Mucosa of rectum (tissue), 2 donors: ENCODE measurements around the gene NPIPA3.
"Not testable (repeated sequence)": the region's sequence is repeated elsewhere in the genome, so short reads cannot be mapped to it uniquely, and the experiment has no call there.

Source experiments
- H3K27ac ChIP-seq, 2 donors: one replicate each; pipeline ENCODE4 v1.7.0; 2013; ENCODE audit warnings: inconsistent platforms in 2 of 2, low read depth in 2 of 2, low read length in 2 of 2
- H3K27me3 ChIP-seq, 2 donors: one replicate each; pipeline ENCODE4 v1.7.0; 2013; ENCODE audit warnings: low read length in 2 of 2; ENCODE audit not compliant: control insufficient read depth in 2 of 2, insufficient read depth in 2 of 2
- H3K36me3 ChIP-seq, 2 donors: one replicate each; pipeline ENCODE4 v1.7.0; 2013; ENCODE audit warnings: low read length in 2 of 2; ENCODE audit not compliant: control insufficient read depth in 2 of 2, insufficient read depth in 2 of 2
- H3K4me1 ChIP-seq, 2 donors: one replicate each; pipeline ENCODE4 v1.7.0; 2013; ENCODE audit warnings: low read length in 2 of 2, mild to moderate bottlenecking in 1 of 2; ENCODE audit not compliant: control insufficient read depth in 2 of 2, insufficient read depth in 2 of 2
- H3K4me3 ChIP-seq, 2 donors: one replicate each; pipeline ENCODE4 v1.7.0; 2013; ENCODE audit warnings: low read length in 2 of 2
- H3K9ac ChIP-seq, 2 donors: one replicate each; pipeline ENCODE4 v1.7.0; 2013; ENCODE audit warnings: low read length in 2 of 2, low read depth in 1 of 2, mild to moderate bottlenecking in 1 of 2
- H3K9me3 ChIP-seq, 2 donors: one replicate each; pipeline ENCODE4 v1.7.0; 2013; ENCODE audit warnings: low read length in 2 of 2; ENCODE audit not compliant: control insufficient read depth in 2 of 2
- donor health status: healthy.
- donor health status: Normal muscosa, but diverticular disease.

Gene NPIPA3

DNA sequence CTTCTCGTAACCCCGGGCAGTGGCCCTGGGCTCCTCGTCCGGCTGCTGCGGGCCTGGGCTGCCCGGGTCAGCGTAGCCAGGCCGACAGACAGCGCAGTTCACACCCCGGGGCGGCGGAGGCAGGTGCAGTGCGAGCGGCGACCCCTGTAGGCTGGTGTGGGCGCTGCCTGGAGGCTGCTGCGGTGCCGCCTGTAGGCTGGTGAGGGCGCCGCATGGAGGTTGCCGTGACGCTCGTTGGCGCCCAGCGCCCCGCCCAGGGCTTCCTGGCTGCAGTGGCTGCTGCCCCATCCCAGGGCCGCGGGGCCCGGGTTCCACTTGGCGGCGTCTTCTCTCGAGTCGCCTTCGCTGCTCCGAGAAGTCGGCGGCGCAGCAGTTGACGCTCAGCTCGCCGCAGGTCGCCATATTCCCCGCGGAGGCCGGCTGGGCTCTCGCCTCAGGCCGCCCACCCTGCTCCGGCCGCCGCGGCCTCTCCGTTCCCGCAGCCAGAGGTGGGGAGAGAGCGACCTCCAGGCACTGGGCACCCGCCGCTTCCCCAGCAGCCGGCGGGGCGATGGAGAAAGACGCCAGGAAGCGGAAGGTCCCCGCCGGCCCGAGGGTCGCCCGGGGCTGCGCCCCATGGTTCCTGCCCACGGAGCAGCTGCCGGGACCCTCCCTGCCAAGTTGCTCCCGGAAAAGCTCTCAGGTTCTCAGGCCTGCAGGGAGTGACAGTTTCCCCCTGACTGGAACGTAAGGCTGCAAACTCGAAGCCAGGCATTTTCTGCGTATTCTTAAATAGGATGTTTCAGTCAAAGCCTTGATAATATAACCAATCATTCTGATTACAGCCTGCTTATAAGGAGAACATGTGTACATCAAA is at the start of gene NPIPA3:
TSS of gene NPIPA3 (plus strand) at position 256 of the 856 bp plus-strand sequence. CDS start 5,533 bp downstream, outside the sequence.
- H3K4me3 ChIP-seq, H3K4me1 ChIP-seq, H3K27me3 ChIP-seq, H3K36me3 ChIP-seq, H3K27ac ChIP-seq, H3K9me3 ChIP-seq, H3K9ac ChIP-seq: not testable (repeated sequence)

DNA sequence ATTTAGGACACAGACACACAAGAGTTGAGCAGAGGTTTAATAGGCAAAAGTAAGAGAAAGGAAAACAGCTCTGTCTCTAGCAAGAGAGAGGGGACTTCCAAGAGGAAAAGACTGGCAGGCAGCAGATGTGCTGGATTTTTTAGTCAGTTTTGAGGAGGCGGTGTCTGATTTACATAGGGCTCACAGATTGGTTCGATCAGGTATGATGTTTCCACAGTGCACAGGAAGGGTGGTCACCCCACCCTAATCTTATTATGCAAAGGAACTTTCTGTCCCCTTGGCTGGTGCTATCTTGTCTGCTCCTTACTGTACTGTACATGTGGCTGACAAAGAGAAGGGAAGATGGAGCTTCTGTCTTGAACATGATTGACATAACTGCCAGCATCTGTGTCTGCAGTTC is 45.1 kb upstream of the NPIPA3 start:
- Histone ChIP-seq H3K27me3 (no peaks in the 10 kb centered on the region), H3K27ac (peak overlapping the region; percentile 72 to 87), H3K36me3 (peaks cover 22 to 38% of the 10 kb centered on the region in 2 donors), H3K4me3 (no peak overlapping the region), H3K4me1 (peaks cover 11 to 25% of the 10 kb centered on the region in 2 donors), H3K9ac (peak overlapping the region in 1 of 2 donors; percentile 40), H3K9me3 (no peaks in the 10 kb centered on the region)

DNA sequence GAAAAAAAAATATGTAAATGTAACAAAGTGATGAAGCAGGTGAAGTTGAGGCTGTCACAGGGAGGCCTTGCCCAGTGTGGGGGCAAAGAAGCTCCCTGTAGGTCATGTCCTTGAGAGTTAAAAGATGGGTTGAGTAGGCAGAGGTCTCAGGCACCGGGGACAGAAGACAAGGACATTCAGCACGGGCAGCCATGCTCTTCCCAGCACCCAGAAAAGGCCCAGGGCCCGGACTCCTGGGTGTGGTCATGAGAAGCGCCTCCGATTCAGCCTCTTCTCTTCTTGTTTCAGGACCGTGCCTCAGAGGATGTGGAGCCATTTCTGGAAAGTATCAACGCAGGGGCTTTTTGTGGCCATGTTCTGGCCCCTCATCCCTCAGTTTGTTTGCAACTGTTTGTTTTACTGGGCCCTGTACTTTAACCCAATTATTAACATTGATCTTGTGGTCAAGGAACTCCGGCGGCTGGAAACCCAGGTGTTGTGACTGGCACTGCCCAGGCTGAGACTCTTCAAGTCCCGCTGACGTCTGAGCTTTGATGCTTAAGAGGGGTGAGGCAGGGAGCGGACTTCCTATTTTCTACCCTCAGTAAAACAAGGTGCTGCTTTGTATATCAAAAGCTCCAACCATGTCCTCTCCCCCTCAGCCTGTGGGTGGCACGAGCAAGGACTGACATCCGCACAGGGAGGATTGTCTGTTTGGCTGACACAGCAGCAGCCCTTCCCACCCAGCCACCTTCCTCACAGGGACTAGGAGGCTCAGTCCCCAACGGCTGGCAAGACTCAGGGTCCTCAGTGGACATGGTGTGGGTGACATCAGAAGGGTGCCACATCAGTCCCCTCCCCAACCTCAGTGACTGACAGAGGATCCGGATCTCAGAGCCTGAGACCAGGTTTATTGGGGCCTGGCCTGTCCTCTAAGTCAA is 35.6 kb upstream of the NPIPA3 start:
- Histone ChIP-seq H3K9me3 (no peaks in the 10 kb centered on the region), H3K27me3 (no peaks in the 10 kb centered on the region), H3K27ac (peak overlapping the region; percentile 91 to 93), H3K4me1 (peaks cover 37 to 45% of the 10 kb centered on the region in 2 donors), H3K36me3 (peaks cover 33 to 39% of the 10 kb centered on the region in 2 donors), H3K4me3 (peak overlapping the region; percentile 12 to 37), H3K9ac (peak overlapping the region; percentile 47 to 60)

DNA sequence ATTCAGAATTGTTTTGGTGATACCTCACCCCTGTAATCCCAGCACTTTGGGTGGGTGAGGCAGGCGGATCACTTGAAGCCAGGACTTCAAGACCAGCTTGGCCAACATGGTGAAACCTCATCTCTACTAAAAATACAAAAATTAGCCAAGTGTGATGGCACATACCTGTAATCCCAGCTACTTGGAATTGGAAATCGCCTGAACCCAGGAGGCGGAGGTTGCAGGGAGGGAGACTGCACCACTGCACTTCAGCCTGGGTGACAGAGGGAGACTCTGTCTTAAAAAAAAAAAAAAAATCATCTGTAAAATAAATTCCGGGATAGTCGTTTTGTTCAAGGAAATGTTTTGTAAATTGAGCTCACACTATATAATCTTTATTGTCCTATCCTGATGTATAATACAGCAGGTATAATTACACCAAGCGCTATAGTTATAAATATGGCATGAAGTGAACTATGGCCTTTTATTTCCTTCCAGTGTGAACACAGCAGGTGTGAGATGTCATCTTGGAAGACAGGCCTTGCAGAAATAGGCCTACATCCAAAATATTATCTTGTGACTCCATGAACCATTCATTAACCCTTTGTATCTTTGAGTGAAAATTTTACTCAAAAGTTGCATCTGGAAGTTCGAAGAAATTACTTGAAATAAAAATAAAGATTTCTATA is 34.5 kb upstream of the NPIPA3 start:
- Histone ChIP-seq H3K27me3 (no peaks in the 10 kb centered on the region), H3K4me3 (peak overlapping the region in 1 of 2 donors; percentile 37), H3K9ac (peak overlapping the region; percentile 47 to 60)

DNA sequence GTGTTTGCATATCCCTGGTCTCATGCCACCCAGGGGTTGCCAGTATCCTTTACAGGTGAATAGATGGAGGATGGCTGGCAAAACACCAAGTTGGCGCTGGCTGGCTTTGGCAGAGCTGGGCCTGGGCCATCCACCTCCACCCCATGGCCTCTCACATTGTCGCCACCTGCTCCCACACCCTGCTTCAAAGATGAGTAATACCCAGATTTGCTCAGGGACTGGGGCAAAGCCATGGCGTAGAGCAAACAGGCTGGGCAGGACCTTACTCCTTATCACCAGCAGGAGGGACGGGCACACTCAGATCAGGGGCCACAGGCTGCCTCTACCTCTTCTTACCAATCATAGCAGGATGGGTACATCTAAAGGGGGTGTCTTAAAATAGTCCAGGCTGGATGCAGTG is 33.4 kb upstream of the NPIPA3 start:
- Histone ChIP-seq H3K36me3 (peaks cover 23 to 24% of the 10 kb centered on the region in 2 donors), H3K27ac (peak overlapping the region; percentile 78 to 93), H3K27me3 (no peaks in the 10 kb centered on the region)

More for the DNA sequence above, 34.5 kb upstream of the NPIPA3 start:
- Histone ChIP-seq H3K9me3 (no peaks in the 10 kb centered on the region), H3K4me1 (peaks cover 38 to 50% of the 10 kb centered on the region in 2 donors), H3K27ac (peak overlapping the region; percentile 91 to 93), H3K36me3 (peaks cover 28 to 34% of the 10 kb centered on the region in 2 donors)

DNA sequence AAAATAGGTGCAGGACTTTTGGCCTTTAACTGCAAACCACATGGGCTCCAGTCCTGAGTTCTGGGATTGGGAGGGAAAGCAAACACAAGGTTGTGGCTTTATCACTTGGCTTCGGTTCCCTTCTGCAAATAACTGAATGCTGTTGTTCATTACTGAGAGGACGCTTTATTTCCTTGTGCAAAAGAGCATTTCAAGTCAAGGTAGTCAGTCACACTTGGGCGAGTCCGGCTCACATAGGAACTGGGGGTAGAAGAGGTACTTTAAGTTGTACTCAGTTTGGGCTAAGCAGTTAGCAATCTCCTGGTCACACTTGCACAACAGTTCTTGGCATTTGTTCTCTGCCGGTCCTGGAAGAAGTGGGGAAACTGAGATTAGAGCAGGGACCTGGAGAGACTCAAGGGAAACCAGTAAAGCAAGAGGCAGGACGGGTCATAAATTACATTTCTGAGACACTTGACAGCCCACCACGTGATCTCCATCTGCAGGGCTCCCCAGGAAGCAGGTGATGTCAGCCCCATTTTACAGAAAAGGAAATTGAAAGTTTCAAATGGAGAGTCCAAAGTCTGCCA is 30.7 kb upstream of the NPIPA3 start:
- H3K27me3 ChIP-seq, result no peaks in the 10 kb centered on the region
- peaks cover 37 to 46% of the 10 kb centered on the region in 2 donors for H3K4me1 ChIP-seq
- peak overlapping the region in 1 of 2 donors; percentile 48 for H3K4me3 ChIP-seq
- H3K9ac ChIP-seq, result peak overlapping the region; percentile 45 to 65
- H3K27ac ChIP-seq, result peak overlapping the region; percentile 85 to 88
- H3K9me3 ChIP-seq, result no peaks in the 10 kb centered on the region
- H3K36me3 ChIP-seq, result peaks cover 8 to 11% of the 10 kb centered on the region in 2 donors

More for the DNA sequence above, 33.4 kb upstream of the NPIPA3 start:
- H3K9ac ChIP-seq, result no peak overlapping the region
- H3K4me1 ChIP-seq, result peaks cover 38 to 50% of the 10 kb centered on the region in 2 donors
- no peak overlapping the region for H3K4me3 ChIP-seq
- no peaks in the 10 kb centered on the region for H3K9me3 ChIP-seq

DNA sequence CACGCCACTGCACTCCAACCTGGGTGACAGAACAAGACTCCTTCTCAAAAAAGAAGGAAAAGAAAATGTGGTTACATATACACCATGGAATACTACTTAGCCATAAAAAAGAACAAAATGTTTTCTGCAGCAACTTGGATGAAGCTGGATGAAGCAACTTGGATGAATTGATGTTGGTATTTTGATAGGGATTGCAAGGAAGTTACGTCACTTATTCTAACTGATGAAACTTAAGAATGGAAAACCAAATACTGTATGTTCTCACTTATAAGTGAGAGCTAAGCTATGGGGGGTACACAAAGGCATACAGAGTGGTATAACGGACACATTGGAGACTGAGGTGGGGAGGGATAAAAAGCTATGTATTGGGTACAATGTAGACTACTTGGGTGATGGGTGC is 26.6 kb upstream of the NPIPA3 start:
- H3K9ac ChIP-seq, result no peak overlapping the region
- peaks cover 11 to 15% of the 10 kb centered on the region in 2 donors for H3K4me1 ChIP-seq
- H3K9me3 ChIP-seq, result no peaks in the 10 kb centered on the region
- no peak overlapping the region for H3K27ac ChIP-seq
- H3K4me3 ChIP-seq, result no peak overlapping the region
- H3K36me3 ChIP-seq, result peaks cover 10 to 13% of the 10 kb centered on the region in 2 donors
- no peaks in the 10 kb centered on the region for H3K27me3 ChIP-seq

DNA sequence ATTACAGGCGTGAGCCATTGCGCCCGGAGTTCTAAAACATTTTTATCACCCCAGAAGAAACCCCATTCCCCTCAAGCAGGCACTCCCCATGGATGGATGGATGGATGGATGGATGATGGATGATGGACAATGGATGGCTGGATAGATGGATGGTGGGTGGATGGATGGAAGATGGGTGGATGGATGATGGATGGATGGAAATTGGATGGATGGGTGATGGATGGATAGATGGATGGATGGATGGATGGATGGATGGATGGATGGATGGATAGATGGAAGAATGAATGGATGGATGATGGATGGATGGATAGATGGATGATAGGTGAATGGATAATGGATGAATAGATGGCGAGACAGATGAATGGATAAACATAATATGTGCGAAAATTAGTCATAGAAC is 25.6 kb upstream of the NPIPA3 start:
- Histone ChIP-seq H3K36me3 (peaks cover 10 to 13% of the 10 kb centered on the region in 2 donors), H3K4me3 (no peak overlapping the region), H3K27me3 (no peaks in the 10 kb centered on the region), H3K4me1 (peaks cover under 1 to 5% of the 10 kb centered on the region in 2 donors), H3K9ac (no peak overlapping the region), H3K9me3 (no peaks in the 10 kb centered on the region), H3K27ac (no peak overlapping the region)

DNA sequence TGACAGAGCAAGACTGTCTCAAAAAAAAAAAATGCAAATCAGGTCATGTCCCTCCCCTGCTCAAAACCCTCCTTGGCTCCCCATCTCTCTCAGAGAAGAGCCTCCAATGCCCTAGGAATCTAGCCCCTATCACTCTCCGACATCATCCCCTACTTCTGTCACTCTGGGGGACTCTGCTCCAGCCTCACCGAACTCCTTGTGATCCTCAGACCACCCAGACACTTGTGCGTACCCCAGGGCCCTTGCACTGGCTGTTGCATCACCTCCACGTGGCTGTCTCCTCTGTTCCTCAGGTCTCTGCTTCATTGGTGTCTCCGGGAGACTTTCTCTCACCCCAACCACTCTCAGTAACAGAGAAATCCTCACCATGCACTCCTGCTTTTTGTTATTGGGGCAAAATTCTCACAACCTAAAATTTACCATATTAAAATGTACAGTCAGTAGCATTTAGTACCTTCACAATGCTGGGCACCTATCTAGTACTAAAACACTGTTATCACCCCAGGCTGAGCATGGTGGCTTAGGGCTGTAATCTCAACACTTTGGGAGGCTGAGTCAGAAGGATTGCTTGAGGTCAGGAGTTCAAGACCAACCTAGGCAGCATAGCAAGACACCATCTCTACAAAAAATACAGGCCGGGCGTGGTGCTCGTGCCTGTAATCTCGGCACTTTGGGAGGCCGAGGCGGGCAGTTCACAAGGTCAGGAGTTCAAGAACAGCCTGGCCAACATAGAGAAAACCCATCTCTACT is 24.3 kb upstream of the NPIPA3 start:
- H3K4me3 ChIP-seq, result no peak overlapping the region
- no peaks in the 10 kb centered on the region for H3K4me1 ChIP-seq
- H3K36me3 ChIP-seq, result peaks cover 13% of the 10 kb centered on the region in 2 donors
- H3K9ac ChIP-seq, result no peak overlapping the region
- no peaks in the 10 kb centered on the region for H3K27me3 ChIP-seq
- H3K9me3 ChIP-seq, result no peaks in the 10 kb centered on the region
- H3K27ac ChIP-seq, result no peak overlapping the region
